Ectodermal cell (in vitro differentiated cells): ENCODE data around the gene ACADL.
A peak's percentile ranks its signal among the peaks of the same experiment; 100 is the strongest.

Experiments
- H3K27ac ChIP-seq: 2 replicates; pipeline ENCODE4 v1.7.0; 2013; ENCODE audit warnings: mild to moderate bottlenecking, low read depth, low read length; ENCODE audit not compliant: insufficient read depth, poor library complexity, severe bottlenecking
- H3K27me3 ChIP-seq: 2 replicates; pipeline ENCODE4 v1.7.0; 2013; ENCODE audit warnings: mild to moderate bottlenecking, low read length; ENCODE audit not compliant: insufficient read depth, control insufficient read depth, poor library complexity, severe bottlenecking
- H3K36me3 ChIP-seq: one replicate; pipeline ENCODE4 v1.7.0; 2013; ENCODE audit warnings: low read length; ENCODE audit not compliant: control insufficient read depth, insufficient read depth
- H3K4me1 ChIP-seq: one replicate; pipeline ENCODE4 v1.7.0; 2013; ENCODE audit warnings: low read length; ENCODE audit not compliant: control insufficient read depth, insufficient read depth
- H3K4me3 ChIP-seq: 2 replicates; pipeline ENCODE4 v1.7.0; 2013; ENCODE audit warnings: low read depth, low read length, control low read depth; ENCODE audit not compliant: insufficient read depth
- H3K9me3 ChIP-seq: 2 replicates; pipeline ENCODE4 v1.7.0; 2013; ENCODE audit warnings: mild to moderate bottlenecking, low read length, moderate library complexity; ENCODE audit not compliant: control insufficient read depth
- WGBS, 2 experiments: methylation state at CpG; one replicate each; pipeline ENCODE4 v1.1.7; 2013; ENCODE audit warnings: missing lambda C conversion rate in 2 of 2; 5-methylcytosine and 5-hydroxymethylcytosine counted together

The ACADL gene

DNA sequence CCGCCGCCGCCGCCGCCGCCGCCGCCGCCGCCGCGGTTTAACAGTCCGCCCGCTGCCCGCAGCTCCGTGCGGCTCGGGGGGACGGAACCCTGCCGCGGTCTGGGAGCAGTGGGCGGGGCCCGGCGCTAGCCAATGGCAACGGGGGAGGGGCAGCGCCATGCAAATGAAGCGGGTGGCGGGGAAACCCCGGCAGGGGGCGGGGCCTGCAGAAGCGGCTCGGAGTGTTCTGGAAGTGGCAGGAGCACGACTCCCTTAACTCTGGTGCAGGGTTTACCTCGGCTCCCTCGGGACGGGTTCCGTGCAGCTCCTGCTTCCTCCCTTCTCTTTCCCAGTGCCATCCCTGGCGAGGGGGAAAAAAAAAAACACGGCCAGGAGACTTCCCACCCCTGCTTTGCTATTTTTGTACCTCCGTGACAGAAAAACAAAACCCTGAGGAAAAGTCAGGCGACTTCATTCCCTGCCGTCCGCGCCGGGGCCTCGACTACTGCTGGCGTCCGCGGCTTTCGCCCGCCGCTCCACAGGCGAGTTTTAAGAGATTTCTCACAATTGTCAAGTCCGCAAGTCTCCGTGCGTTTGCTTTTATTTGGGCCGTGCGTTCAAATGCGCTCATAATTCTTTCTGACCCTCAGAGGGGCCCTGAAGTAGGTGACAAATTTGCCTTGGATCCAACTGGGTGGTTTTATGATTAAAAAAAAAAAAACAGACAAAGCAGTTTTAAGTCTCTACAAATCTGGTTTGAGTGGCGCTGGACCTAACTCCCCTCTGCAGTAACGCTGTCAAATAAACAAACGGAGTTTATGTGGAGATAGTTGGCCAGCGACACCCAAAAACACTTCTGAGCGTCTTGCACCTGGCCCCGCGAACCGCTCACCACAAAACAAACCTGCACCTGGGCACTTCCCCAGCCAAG is 53.7 kb downstream of the ACADL start, which contains the start of gene KANSL1L:
Gene KANSL1L, minus strand, starts transcription at position 101 of the 910 bp plus-strand sequence. CDS start 16,827 bp downstream, outside the sequence.
- H3K27me3 ChIP-seq: no peaks in the 10 kb centered on the region
- peak within 1 kb of the TSS; percentile 92 for H3K4me3 ChIP-seq
- WGBS, 2 experiments: 0 to 1% methylated on average over 67 of the region's 67 CpGs
- H3K36me3 ChIP-seq: no peaks in the 10 kb centered on the region
- H3K4me1 ChIP-seq: peaks cover 5% of the 10 kb centered on the region
- no peaks in the 10 kb centered on the region for H3K9me3 ChIP-seq
- H3K27ac ChIP-seq: peak within 1 kb of the TSS; percentile 98

GRCh38 chr2:210170446-210171303 is 54.6 kb downstream of the ACADL start:
- H3K9me3 ChIP-seq: no peaks in the 10 kb centered on the region
- H3K27ac ChIP-seq: peak overlapping the region; percentile 98
- H3K4me3 ChIP-seq: peak overlapping the region; percentile 92
- H3K4me1 ChIP-seq: peaks cover 5% of the 10 kb centered on the region
- no peaks in the 10 kb centered on the region for H3K36me3 ChIP-seq
- no peaks in the 10 kb centered on the region for H3K27me3 ChIP-seq
- 0% methylated on average over 64 of the region's 64 CpGs for WGBS, 2 experiments

- Histone ChIP-seq H3K4me1 (peaks cover 5% of the 10 kb centered on the region), H3K27ac (peak overlapping the region; percentile 98), H3K4me3 (peak overlapping the region; percentile 92), H3K9me3 (no peaks in the 10 kb centered on the region), H3K36me3 (no peaks in the 10 kb centered on the region), H3K27me3 (no peaks in the 10 kb centered on the region)
- 0% methylated on average over 6 of the region's 6 CpGs for WGBS, 2 experiments
Observed at GRCh38 chr2:210170196-210170445, 55.1 kb downstream of the ACADL start.

DNA sequence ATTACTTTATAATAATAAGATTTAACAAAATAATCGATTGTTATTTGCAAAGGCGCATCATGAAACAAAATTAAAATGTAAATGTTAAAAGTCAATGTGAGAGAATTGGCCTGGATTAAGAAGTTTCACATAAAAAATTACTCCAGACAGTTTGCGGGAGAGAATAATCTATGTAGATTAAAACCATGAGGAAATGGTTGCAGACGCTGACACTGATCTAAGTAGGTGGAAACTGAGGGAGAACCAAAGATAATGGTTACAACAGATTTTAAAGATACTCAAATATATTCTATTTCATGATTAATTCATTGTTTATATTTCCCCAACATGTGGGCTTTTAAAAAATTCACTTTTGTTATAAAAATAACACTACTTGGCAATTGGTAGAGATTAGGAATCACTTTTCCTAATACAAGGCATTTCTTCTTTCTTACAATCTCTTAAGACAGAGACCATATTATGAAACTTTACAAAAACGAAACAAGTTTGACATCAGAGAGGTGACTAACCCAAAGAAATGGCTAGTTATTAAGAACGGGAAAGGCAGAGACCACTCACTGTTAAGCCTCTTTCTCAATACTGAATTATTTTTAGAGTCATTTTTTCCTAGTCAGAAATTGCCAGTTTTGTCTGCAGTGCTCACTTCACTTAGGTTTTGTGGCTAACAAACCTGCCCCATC is 55.6 kb downstream of the ACADL start:
- Histone ChIP-seq H3K4me1 (peaks cover 5% of the 10 kb centered on the region), H3K27me3 (no peaks in the 10 kb centered on the region), H3K27ac (peak overlapping the region; percentile 98), H3K9me3 (no peaks in the 10 kb centered on the region), H3K4me3 (peak overlapping the region; percentile 92), H3K36me3 (no peaks in the 10 kb centered on the region)
- 53 to 55% methylated on average over 5 to 6 of the region's 6 CpGs for WGBS, 2 experiments

GRCh38 chr2:210167227-210167626 is 58.0 kb downstream of the ACADL start:
- Histone ChIP-seq H3K4me3 (no peak overlapping the region), H3K36me3 (no peaks in the 10 kb centered on the region), H3K9me3 (no peaks in the 10 kb centered on the region), H3K27me3 (no peaks in the 10 kb centered on the region), H3K27ac (no peak overlapping the region), H3K4me1 (no peaks in the 10 kb centered on the region)
- 83 to 100% methylated on average over 1 of the region's 1 CpG for WGBS, 2 experiments

GRCh38 chr2:210162466-210163124 is 62.7 kb downstream of the ACADL start:
- Histone ChIP-seq H3K36me3 (no peaks in the 10 kb centered on the region), H3K4me3 (no peak overlapping the region), H3K4me1 (no peaks in the 10 kb centered on the region), H3K9me3 (no peaks in the 10 kb centered on the region), H3K27me3 (no peaks in the 10 kb centered on the region), H3K27ac (no peak overlapping the region)
- WGBS, 2 experiments: 65 to 71% methylated on average over 5 of the region's 6 CpGs

- peaks cover 4% of the 10 kb centered on the region for H3K36me3 ChIP-seq
- no peaks in the 10 kb centered on the region for H3K9me3 ChIP-seq
- H3K27ac ChIP-seq: no peak overlapping the region
- no peak overlapping the region for H3K4me3 ChIP-seq
- WGBS, 2 experiments: 94 to 98% methylated on average over 3 of the region's 3 CpGs
- H3K27me3 ChIP-seq: no peaks in the 10 kb centered on the region
- H3K4me1 ChIP-seq: no peaks in the 10 kb centered on the region
Observed at GRCh38 chr2:210159059-210159458, 66.2 kb downstream of the ACADL start.

GRCh38 chr2:210158236-210158635 is 67.0 kb downstream of the ACADL start:
- H3K9me3 ChIP-seq: no peaks in the 10 kb centered on the region

DNA sequence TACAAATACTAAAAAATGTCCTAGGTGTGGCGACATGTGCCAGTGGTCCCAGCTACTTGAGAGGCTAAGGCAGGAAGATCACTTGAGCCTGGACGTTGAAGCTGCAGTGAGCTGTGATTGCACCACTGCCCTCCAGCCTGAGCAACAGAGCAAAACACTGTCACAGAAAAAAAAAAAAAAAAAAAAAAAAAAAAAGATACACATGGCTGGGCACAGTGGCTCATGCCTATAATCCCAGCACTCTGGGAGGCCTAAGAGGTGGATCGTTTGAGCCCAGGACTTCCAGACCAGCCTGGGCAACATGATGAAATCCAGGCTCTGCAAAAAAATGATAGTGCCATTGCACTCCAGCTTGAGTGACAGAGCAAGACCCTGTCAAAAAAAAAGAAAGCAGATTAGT is 67.7 kb downstream of the ACADL start:
- 82 to 84% methylated on average over 3 of the region's 3 CpGs for WGBS, 2 experiments
- H3K4me1 ChIP-seq: no peaks in the 10 kb centered on the region
- H3K27me3 ChIP-seq: no peaks in the 10 kb centered on the region
- no peak overlapping the region for H3K27ac ChIP-seq
- H3K36me3 ChIP-seq: peaks cover 10% of the 10 kb centered on the region
- H3K4me3 ChIP-seq: no peak overlapping the region
- H3K9me3 ChIP-seq: no peaks in the 10 kb centered on the region

More at GRCh38 chr2:210158236-210158635, 67.0 kb downstream of the ACADL start:
- H3K4me3 ChIP-seq: no peak overlapping the region
- H3K4me1 ChIP-seq: no peaks in the 10 kb centered on the region
- peaks cover 10% of the 10 kb centered on the region for H3K36me3 ChIP-seq
- no peak overlapping the region for H3K27ac ChIP-seq
- 94% methylated on average over 1 of the region's 2 CpGs; no CpG with 5 or more reads in 1 of the 2 experiments for WGBS, 2 experiments
- H3K27me3 ChIP-seq: no peaks in the 10 kb centered on the region
